HCT116 (cell line): Measurements from ENCODE around the gene HOMER2. TPM values are rescaled to one million over a fixed set of nuclear protein-coding genes. Genes with fewer than 3 reads are reported as not detected.

ENCODE experiments used
- ATAC-seq: fragments of 200-7000 bp; cut with Tn5 transposase; 2 replicates; pipeline ENCODE4 v1.9.1; 2020; ENCODE audit warnings: mild to moderate bottlenecking, moderate library complexity
- BruUV-seq: library from RNA; stranded (reverse); fragments of 400-500 nt; replicated peaks from 2 replicates; lab custom pipeline; 2021; lab: Mats Ljungman, UMichigan
- CTCF ChIA-PET: fragments of 300-600 bp; sonication (Branson Sonifier 250); formaldehyde crosslinking; loops from one replicate; lab custom pipeline; 2021; ENCODE audit warnings: antibody characterized with exemption; lab: Charles Lee
- POLR2A ChIA-PET: fragments of 300-600, 350-600 bp; sonication (Branson Sonifier 250); formaldehyde crosslinking; loops from one replicate; lab custom pipeline; 2021; ENCODE audit warnings: antibody characterized with exemption; lab: Charles Lee
- RAD21 ChIA-PET, 2 experiments: fragments of 300-600 bp; sonication (Branson Sonifier 250); formaldehyde crosslinking; loops; one replicate each; lab custom pipeline; 2023; ENCODE audit warnings: low total read pairs in 2 of 2; ENCODE audit not compliant: uncharacterized antibody in 2 of 2, unreplicated experiment in 2 of 2, low non-redundant PET in 1 of 2; lab: Charles Lee
- DNase-seq: peaks from one replicate; pipeline ENCODE4 v3.0.0-alpha.2; 2010; ENCODE audit warnings: low read depth, low spot score
- H2AFZ ChIP-seq: fragments of 200-600 bp; shearing (Covaris generic), sonication (generic); 2 replicates; pipeline ENCODE4 v1.6.1; 2017; ENCODE audit warnings: low read depth, mixed run types, mixed read lengths, antibody characterized with exemption, low read length; ENCODE audit not compliant: poor library complexity, severe bottlenecking
- H3K27ac ChIP-seq: 2 replicates; pipeline ENCODE4 v1.5.1; 2012; ENCODE audit warnings: low read depth, low read length
- H3K27me3 ChIP-seq: fragments of 200-600 bp; sonication (generic); 2 replicates; pipeline ENCODE4 v1.6.1; 2016; ENCODE audit warnings: mixed run types, low read length, mixed read lengths; ENCODE audit not compliant: insufficient read depth
- H3K36me3 ChIP-seq, 2 experiments: fragments of 200-500 bp in 1 of 2; fragments of 200-600 bp in 1 of 2; sonication (Bioruptor generic) in 1 of 2; sonication (generic) in 1 of 2; 2 replicates each; pipeline versions ENCODE4 v1.5.1 to v1.6.1; 2014 to 2016; ENCODE audit warnings: low read length in 2 of 2, inconsistent platforms in 1 of 2, mixed read lengths in 1 of 2, mixed run types in 1 of 2; ENCODE audit not compliant: insufficient read depth in 2 of 2, control insufficient read depth in 1 of 2
- H3K4me1 ChIP-seq, 2 experiments: fragments of 200-600 bp in 1 of 2; sonication (generic) in 1 of 2; 2 replicates each; pipeline versions ENCODE4 v1.5.1 to v1.6.1; 2012 to 2017; ENCODE audit warnings: low read length in 2 of 2, inconsistent platforms in 1 of 2, mild to moderate bottlenecking in 1 of 2, mixed read lengths in 1 of 2, mixed run types in 1 of 2, moderate library complexity in 1 of 2; ENCODE audit not compliant: insufficient read depth in 2 of 2, control insufficient read depth in 1 of 2
- H3K4me2 ChIP-seq: fragments of 200-600 bp; sonication (generic); 2 replicates; pipeline ENCODE4 v1.6.1; 2017; ENCODE audit warnings: mixed run types, low read length, mixed read lengths
- H3K4me3 ChIP-seq, 2 experiments: fragments of 200-600 bp in 1 of 2; sonication (generic) in 1 of 2; replicated peaks in 1 of 2; 2 replicates each; pipeline ENCODE4 v1.5.1; 2011 to 2016; ENCODE audit warnings: low read length in 2 of 2, control low read depth in 1 of 2, low read depth in 1 of 2, mild to moderate bottlenecking in 1 of 2, mixed read lengths in 1 of 2, mixed run types in 1 of 2
- H3K79me2 ChIP-seq: fragments of 200-600 bp; sonication (generic); 2 replicates; pipeline ENCODE4 v1.6.1; 2017; ENCODE audit warnings: mild to moderate bottlenecking, mixed run types, low read length, moderate library complexity, mixed read lengths; ENCODE audit not compliant: insufficient read depth
- H3K9ac ChIP-seq: fragments of 200-600 bp; sonication (generic); 2 replicates; pipeline ENCODE4 v1.6.1; 2016; ENCODE audit warnings: low read length, mixed read lengths
- H3K9me2 ChIP-seq: fragments of 200-600 bp; sonication (generic), shearing (Covaris generic); 2 replicates; pipeline ENCODE4 v1.6.1; 2017; ENCODE audit warnings: mixed run types, mild to moderate bottlenecking, moderate library complexity; ENCODE audit not compliant: insufficient read depth
- H3K9me3 ChIP-seq, 2 experiments: fragments of 200-500 bp in 1 of 2; fragments of 200-600 bp in 1 of 2; sonication (Bioruptor generic) in 1 of 2; sonication (generic) in 1 of 2; 2 replicates each; pipeline ENCODE4 v1.6.1; 2014 to 2017; ENCODE audit warnings: low read length in 2 of 2, mixed read lengths in 2 of 2, inconsistent platforms in 1 of 2, low read depth in 1 of 2, mild to moderate bottlenecking in 1 of 2, mixed run types in 1 of 2, moderate library complexity in 1 of 2; ENCODE audit not compliant: control insufficient read depth in 1 of 2, insufficient read depth in 1 of 2
- H4K20me1 ChIP-seq: fragments of 200-600 bp; sonication (generic), shearing (Covaris generic); 2 replicates; pipeline ENCODE4 v1.6.1; 2017; ENCODE audit warnings: mixed run types, mild to moderate bottlenecking, moderate library complexity; ENCODE audit not compliant: insufficient read depth
- CEBPB ChIP-seq: IDR thresholded peaks from 2 replicates; pipeline ENCODE4 v1.6.1; 2012; ENCODE audit warnings: low read depth
- EGR1 ChIP-seq: IDR thresholded peaks from 2 replicates; pipeline ENCODE4 v1.6.1; 2012; ENCODE audit warnings: low read depth
- ELF1 ChIP-seq: IDR thresholded peaks from 2 replicates; pipeline ENCODE4 v1.6.1; 2012; ENCODE audit warnings: low read depth, borderline replicate concordance
- FOSL1 ChIP-seq: IDR thresholded peaks from 2 replicates; pipeline ENCODE4 v1.6.1; 2012; ENCODE audit warnings: low read depth
- POLR2AphosphoS5 ChIP-seq: IDR thresholded peaks from 2 replicates; pipeline ENCODE4 v1.6.1; 2011; ENCODE audit warnings: mild to moderate bottlenecking, low read depth, low read length, moderate library complexity
- RAD21 ChIP-seq: IDR thresholded peaks from 2 replicates; pipeline ENCODE4 v1.6.1; 2012; ENCODE audit warnings: low read depth, mild to moderate bottlenecking
- SP1 ChIP-seq: IDR thresholded peaks from 2 replicates; pipeline ENCODE4 v1.6.1; 2012; ENCODE audit warnings: low read depth
- SRF ChIP-seq: IDR thresholded peaks from 2 replicates; pipeline ENCODE4 v1.6.1; 2012; ENCODE audit warnings: low read depth
- ZNF274 ChIP-seq: fragments of 200-500 bp; sonication (Bioruptor generic); IDR thresholded peaks from 2 replicates; pipeline ENCODE4 v1.6.1; 2014; ENCODE audit warnings: mild to moderate bottlenecking, low read depth, low read length, inconsistent platforms
- intact Hi-C: fragments of 100-400 bp; cut with micrococcal nuclease; formaldehyde crosslinking; loops from 2 replicates; pipeline ENCODE4 v1.10.0; 2022
- total RNA-seq: library from RNA; stranded (reverse); gene quantifications from one replicate; pipeline ENCODE4 v1.2.1, GENCODE V29; 2021; ENCODE audit not compliant: unreplicated experiment
- TF ChIP-seq, protein P1 (sequence below): IDR thresholded peaks from 2 replicates; pipeline ENCODE4 v1.6.1; 2011; ENCODE audit warnings: mild to moderate bottlenecking, low read length, moderate library complexity; ENCODE audit not compliant: insufficient replicate concordance; ENCODE audit errors: extremely low read depth
- TF ChIP-seq, protein P2 (sequence below): IDR thresholded peaks from 2 replicates; pipeline ENCODE4 v1.6.1; 2012
- TF ChIP-seq, protein P3 (sequence below), 3 experiments: fragments of 200-600 bp in 1 of 3; sonication (generic) in 1 of 3; IDR thresholded peaks in 2 of 3; conservative IDR thresholded peaks in 1 of 3; 2 replicates each; pipeline ENCODE4 v1.5.1; 2012 to 2017; ENCODE audit warnings: low read depth in 2 of 3, low read length in 2 of 3, antibody characterized with exemption in 1 of 3, borderline replicate concordance in 1 of 3, control low read depth in 1 of 3, mild to moderate bottlenecking in 1 of 3, mixed read lengths in 1 of 3, mixed run types in 1 of 3, moderate library complexity in 1 of 3; ENCODE audit not compliant: insufficient read depth in 1 of 3
- TF ChIP-seq, protein P4 (sequence below): IDR thresholded peaks from 2 replicates; pipeline ENCODE4 v1.6.1; 2012; ENCODE audit warnings: low read depth

HOMER2 gene
- total RNA-seq, 1 experiment from 2014 or later: 3.9 TPM

DNA sequence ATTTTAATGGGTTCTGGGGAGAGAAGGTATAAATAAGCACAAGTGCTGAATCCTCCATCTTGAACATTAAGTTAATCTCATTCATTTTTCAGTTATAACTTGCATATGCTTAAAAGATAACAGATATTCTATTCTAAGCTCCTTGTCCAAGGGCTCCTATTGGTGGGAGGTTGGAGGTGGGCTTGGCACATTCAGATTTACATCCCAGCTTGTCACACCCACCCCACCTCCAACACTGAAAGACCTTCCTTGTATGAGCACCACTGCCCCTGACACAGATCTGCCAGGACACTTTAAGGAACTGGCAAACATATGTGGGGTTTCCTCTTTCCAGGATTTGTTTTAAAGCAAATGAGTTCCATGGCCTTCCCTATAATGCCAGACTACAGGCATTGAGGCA, 30.6 kb downstream of the HOMER2 start:
- no peaks in the 10 kb centered on the region for H3K79me2 ChIP-seq
- ATAC-seq (no peak), DNase-seq (no peak)
- peaks cover 8% of the 10 kb centered on the region; the same call in 1 of the 2 replicates for H3K27me3 ChIP-seq
- no peaks in the 10 kb centered on the region for H3K9me3 ChIP-seq
- no peaks in the 10 kb centered on the region for H3K9me2 ChIP-seq
- BruUV-seq: no TSS peak
- no peak overlapping the region for H2AFZ ChIP-seq
- ChIA-PET CTCF (no interaction called here), RAD21 (no interaction called here), POLR2A (no interaction called here)
- H3K9ac ChIP-seq: no peak overlapping the region
- H3K4me2 ChIP-seq: no peak overlapping the region
- intact Hi-C loops: no loop called here
- H3K4me3 ChIP-seq: no peak overlapping the region
- H3K4me1 ChIP-seq: no peaks in the 10 kb centered on the region
- no peaks in the 10 kb centered on the region for H3K36me3 ChIP-seq
- no peak for TF ChIP-seq POLR2AphosphoS5
- H3K27ac ChIP-seq: no peak overlapping the region
- H4K20me1 ChIP-seq: no peaks in the 10 kb centered on the region

DNA sequence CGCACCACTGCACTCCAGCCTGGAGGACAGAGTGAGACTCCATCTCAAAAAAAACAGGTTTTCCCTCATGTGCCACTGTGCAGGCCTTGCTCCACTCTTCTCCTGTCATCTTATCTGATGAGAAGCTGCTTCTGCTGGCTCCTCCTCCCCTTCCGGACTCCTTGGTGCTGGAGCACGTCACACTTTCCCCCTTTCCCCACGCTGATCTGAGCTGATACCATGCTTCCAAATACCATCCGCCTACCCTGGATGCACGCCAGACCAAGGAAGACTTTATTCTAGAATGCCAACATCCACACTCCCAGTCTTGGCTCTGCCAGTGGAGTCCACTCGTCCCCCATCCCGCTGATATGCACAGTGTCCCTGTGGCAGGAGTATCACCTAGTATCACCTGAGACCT, 31.3 kb downstream of the HOMER2 start:
- no peaks in the 10 kb centered on the region for H3K36me3 ChIP-seq
- CTCF ChIA-PET: no interaction called here
- no peak overlapping the region for H3K4me3 ChIP-seq
- ATAC-seq (no peak), DNase-seq (no peak)
- no peak overlapping the region for H2AFZ ChIP-seq
- H3K4me2 ChIP-seq: no peak overlapping the region
- H3K27me3 ChIP-seq: peaks cover 8% of the 10 kb centered on the region; the same call in 1 of the 2 replicates
- POLR2A ChIA-PET: no interaction called here
- intact Hi-C loops: no loop called here
- no peak overlapping the region for H3K9ac ChIP-seq
- H4K20me1 ChIP-seq: no peaks in the 10 kb centered on the region
- no peaks in the 10 kb centered on the region for H3K9me3 ChIP-seq
- no TSS peak for BruUV-seq
- no peak overlapping the region for H3K27ac ChIP-seq
- no peaks in the 10 kb centered on the region for H3K9me2 ChIP-seq
- H3K79me2 ChIP-seq: no peaks in the 10 kb centered on the region
- no peaks in the 10 kb centered on the region for H3K4me1 ChIP-seq
- RAD21 ChIA-PET: no interaction called here
- no peak for TF ChIP-seq ZNF274
- TF ChIP-seq, protein P1, sequence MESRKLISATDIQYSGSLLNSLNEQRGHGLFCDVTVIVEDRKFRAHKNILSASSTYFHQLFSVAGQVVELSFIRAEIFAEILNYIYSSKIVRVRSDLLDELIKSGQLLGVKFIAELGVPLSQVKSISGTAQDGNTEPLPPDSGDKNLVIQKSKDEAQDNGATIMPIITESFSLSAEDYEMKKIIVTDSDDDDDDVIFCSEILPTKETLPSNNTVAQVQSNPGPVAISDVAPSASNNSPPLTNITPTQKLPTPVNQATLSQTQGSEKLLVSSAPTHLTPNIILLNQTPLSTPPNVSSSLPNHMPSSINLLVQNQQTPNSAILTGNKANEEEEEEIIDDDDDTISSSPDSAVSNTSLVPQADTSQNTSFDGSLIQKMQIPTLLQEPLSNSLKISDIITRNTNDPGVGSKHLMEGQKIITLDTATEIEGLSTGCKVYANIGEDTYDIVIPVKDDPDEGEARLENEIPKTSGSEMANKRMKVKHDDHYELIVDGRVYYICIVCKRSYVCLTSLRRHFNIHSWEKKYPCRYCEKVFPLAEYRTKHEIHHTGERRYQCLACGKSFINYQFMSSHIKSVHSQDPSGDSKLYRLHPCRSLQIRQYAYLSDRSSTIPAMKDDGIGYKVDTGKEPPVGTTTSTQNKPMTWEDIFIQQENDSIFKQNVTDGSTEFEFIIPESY: no peak
- TF ChIP-seq SRF: no peak
- TF ChIP-seq EGR1: no peak
- no peak for TF ChIP-seq FOSL1
- no peak for TF ChIP-seq SP1
- TF ChIP-seq, protein P2, sequence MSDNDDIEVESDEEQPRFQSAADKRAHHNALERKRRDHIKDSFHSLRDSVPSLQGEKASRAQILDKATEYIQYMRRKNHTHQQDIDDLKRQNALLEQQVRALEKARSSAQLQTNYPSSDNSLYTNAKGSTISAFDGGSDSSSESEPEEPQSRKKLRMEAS: no peak
- no peak for TF ChIP-seq CEBPB
- TF ChIP-seq POLR2AphosphoS5: no peak
- no peak for TF ChIP-seq RAD21
- TF ChIP-seq ELF1: no peak
- TF ChIP-seq, protein P3, sequence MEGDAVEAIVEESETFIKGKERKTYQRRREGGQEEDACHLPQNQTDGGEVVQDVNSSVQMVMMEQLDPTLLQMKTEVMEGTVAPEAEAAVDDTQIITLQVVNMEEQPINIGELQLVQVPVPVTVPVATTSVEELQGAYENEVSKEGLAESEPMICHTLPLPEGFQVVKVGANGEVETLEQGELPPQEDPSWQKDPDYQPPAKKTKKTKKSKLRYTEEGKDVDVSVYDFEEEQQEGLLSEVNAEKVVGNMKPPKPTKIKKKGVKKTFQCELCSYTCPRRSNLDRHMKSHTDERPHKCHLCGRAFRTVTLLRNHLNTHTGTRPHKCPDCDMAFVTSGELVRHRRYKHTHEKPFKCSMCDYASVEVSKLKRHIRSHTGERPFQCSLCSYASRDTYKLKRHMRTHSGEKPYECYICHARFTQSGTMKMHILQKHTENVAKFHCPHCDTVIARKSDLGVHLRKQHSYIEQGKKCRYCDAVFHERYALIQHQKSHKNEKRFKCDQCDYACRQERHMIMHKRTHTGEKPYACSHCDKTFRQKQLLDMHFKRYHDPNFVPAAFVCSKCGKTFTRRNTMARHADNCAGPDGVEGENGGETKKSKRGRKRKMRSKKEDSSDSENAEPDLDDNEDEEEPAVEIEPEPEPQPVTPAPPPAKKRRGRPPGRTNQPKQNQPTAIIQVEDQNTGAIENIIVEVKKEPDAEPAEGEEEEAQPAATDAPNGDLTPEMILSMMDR (IDR thresholded peaks at IDR 0.05 in 2 of 3, conservative IDR thresholded peaks at IDR 0.05 in 1 of 3; ENCODE audit: borderline replicate concordance in 1 of 3, insufficient read depth in 1 of 3, low read depth in 2 of 3, low read length in 2 of 3): no peak
- TF ChIP-seq, protein P4, sequence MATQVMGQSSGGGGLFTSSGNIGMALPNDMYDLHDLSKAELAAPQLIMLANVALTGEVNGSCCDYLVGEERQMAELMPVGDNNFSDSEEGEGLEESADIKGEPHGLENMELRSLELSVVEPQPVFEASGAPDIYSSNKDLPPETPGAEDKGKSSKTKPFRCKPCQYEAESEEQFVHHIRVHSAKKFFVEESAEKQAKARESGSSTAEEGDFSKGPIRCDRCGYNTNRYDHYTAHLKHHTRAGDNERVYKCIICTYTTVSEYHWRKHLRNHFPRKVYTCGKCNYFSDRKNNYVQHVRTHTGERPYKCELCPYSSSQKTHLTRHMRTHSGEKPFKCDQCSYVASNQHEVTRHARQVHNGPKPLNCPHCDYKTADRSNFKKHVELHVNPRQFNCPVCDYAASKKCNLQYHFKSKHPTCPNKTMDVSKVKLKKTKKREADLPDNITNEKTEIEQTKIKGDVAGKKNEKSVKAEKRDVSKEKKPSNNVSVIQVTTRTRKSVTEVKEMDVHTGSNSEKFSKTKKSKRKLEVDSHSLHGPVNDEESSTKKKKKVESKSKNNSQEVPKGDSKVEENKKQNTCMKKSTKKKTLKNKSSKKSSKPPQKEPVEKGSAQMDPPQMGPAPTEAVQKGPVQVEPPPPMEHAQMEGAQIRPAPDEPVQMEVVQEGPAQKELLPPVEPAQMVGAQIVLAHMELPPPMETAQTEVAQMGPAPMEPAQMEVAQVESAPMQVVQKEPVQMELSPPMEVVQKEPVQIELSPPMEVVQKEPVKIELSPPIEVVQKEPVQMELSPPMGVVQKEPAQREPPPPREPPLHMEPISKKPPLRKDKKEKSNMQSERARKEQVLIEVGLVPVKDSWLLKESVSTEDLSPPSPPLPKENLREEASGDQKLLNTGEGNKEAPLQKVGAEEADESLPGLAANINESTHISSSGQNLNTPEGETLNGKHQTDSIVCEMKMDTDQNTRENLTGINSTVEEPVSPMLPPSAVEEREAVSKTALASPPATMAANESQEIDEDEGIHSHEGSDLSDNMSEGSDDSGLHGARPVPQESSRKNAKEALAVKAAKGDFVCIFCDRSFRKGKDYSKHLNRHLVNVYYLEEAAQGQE: no peak
